Activated naive CD8-positive, alpha-beta T cell treated with anti-CD3 and anti-CD28 coated beads, Interleukin-2, amount 50 U/mL, for 16 hours (primary cell): ENCODE measurements around the gene LYPD4.

ENCODE experiments used
- DNase-seq: peaks from one replicate; pipeline ENCODE4 v3.0.0-alpha.2; 2020; ENCODE audit warnings: low read depth, low spot score

The LYPD4 gene, protein sequence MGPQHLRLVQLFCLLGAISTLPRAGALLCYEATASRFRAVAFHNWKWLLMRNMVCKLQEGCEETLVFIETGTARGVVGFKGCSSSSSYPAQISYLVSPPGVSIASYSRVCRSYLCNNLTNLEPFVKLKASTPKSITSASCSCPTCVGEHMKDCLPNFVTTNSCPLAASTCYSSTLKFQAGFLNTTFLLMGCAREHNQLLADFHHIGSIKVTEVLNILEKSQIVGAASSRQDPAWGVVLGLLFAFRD

GRCh38 chr19:41844601-41845000 lies at the start of gene LYPD4:
Gene LYPD4 (minus strand): TSS chr19:41844683. CDS start chr19:41839285, 5,398 bp downstream.
- no peak for DNase-seq

- no peak for DNase-seq
Measured at GRCh38 chr19:41893899-41894298, 49.4 kb upstream of the LYPD4 start.

DNA sequence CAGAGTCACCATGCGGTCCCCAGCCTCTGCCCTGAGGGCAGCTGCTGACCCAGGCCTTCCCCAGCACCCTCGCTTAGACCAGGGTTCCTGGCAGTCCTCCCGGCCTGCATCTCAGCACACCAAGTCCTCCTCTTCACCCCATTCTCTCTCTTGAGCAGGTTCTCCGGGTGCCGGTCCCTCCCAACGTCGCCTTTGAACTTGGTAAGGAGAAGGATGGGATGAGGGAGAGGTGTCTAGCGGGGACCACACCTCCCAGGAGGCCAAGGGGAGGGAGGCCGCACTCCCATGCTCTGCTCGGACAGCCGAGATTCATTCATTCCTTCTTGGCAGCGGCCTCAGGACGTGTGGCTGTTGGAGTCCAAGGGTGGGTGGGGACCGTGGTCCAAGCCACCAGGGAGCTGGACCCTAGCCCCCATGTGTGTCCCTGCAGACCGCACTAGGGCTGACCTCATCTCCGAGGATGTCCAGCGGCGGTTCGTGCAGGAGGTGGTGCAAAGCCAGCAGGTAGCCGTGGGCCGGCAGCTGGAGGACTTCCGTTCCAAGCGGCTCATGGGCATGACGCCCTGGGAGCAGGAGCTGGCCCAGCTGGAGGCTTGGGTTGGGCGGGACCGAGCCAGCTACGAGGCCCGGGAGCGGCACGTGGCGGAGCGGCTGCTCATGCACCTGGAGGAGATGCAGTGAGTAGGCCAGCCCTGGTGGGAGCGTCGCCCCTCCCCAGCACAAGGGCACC lies 47.9 kb upstream of the LYPD4 start:
- no peak for DNase-seq

GRCh38 chr19:41890936-41891335 lies 46.5 kb upstream of the LYPD4 start:
- no peak for DNase-seq

- DNase-seq = no peak
Measured at GRCh38 chr19:41889896-41890295, 45.4 kb upstream of the LYPD4 start.

DNA sequence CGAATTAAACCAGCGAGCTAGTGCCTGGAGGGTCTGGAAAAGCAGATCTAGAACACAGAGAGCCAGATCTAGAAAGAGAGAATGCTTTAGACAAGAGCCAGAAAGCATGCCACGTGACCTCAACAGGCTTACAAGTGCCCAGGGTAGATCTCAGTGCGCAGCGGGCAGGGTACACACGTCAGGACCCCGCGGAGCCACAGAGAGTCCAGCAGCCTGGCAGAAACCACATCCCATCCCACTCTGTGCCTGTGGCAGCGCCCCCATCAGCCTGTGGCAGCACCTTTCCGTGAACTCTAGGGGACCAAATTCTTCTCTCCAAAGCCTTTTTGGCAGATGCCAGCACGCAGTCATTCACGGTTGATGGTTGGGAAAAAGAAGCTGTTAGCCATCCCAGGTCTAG lies 44.4 kb upstream of the LYPD4 start:
- DNase-seq = no peak

DNA sequence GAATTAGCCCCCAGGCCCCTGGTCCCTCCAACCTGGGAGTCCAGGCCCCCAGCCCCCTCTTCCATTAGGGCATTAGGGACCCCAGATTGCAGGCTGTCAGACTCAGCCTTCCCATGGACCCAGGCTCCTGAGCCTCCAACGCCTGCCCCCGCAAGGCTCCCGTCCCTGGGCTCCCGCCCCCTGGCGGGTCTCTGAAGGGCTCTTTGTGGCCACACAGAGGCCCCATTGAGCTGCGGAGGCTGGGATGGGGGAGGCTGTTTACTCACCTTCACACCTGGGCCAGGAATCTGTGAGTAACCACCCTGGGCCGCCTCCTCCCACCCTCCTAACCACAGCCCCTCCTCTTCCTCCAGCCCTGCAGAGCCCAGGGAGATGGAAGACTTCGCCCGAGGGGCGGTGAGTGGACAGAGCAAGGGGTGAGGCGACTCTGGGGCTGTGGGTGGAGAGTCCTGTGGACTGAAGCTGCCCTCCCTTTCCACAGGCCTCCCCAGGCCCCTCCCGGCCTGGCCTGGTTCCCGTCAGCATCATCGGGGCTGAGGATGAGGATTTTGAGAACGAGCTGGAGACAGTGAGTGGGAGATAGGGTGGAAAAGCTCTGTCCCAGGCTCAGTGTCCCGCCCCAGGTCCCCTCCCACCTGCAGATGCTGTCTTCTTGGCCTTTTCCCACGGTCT lies 43.4 kb upstream of the LYPD4 start:
- DNase-seq = peak; percentile 79

GRCh38 chr19:41886761-41887710 lies 42.6 kb upstream of the LYPD4 start:
- no peak for DNase-seq

GRCh38 chr19:41883821-41884733 lies 39.6 kb upstream of the LYPD4 start:
- DNase-seq = peak; percentile 67

- no peak for DNase-seq
Measured at GRCh38 chr19:41883463-41883820, 39.0 kb upstream of the LYPD4 start.

DNA sequence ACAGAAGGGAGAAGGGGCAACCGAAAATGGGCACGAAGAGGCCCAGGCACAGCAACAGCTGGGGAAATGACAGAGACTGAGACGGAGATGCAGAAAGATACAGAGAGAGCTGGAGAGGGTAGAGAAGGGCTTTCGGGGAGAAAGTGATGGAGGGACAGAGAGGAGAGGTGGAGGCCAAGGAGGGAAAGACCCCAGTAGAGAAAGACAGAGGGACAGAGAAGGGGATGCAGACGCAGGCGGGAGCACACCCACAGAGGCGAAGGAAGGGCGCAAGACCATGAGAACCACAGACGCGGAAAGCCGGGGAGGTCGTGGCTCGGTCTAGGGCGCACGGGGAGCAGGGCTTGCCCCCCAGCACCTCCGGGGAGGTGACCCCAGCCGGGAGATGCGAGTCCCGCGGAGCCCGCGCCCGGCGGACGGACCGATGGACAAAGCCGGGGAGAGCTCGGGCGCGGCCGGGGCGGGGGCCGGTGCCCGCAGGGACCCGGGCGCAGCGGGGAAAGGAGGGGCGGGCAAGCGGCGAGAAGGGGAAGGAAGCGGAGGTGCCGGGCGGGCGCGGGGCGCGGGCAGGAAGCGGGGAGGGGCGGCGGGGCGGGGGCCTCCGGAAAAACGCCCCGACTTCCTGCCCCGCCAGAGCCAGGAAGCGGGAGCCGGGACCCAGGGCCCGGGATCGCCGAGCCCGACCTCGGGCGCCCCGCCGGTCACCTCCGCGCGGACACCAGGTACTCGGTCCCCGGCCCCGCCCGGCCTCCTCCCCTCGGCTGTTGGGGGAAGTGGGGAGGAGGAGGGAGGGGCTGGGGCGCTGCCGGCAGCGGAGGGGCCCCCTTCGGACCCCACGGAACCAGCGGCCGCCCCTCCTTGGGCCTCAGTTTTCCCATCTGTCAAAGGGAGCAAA lies 38.3 kb upstream of the LYPD4 start, which contains the start of gene ARHGEF1:
Gene ARHGEF1 (plus strand): TSS at position 617 of the 895 bp plus-strand sequence. CDS start 4,899 bp downstream, outside the sequence.
- no peak for DNase-seq

DNA sequence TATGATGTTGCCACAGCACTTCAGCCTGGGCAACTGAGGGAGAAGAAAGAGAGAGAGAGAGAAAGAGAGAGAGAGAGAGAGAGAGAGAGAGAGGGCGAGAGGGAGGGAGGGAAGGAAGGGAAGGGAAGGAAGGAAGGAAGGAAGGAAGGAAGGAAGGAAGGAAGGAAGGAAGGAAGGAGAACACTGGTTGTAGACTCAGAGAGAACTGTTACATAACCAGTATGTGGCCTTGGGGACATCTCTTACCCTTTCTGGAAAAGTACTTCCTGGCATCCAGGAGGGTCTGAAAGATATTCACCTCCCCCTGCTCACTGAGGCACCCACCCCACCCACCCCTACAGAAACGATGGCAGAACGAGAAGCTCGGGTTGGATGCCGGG lies 35.8 kb upstream of the LYPD4 start:
- no peak for DNase-seq

GRCh38 chr19:41879670-41880328 lies 35.3 kb upstream of the LYPD4 start:
- DNase-seq = no peak

GRCh38 chr19:41879080-41879479 lies 34.6 kb upstream of the LYPD4 start:
- DNase-seq = no peak

DNA sequence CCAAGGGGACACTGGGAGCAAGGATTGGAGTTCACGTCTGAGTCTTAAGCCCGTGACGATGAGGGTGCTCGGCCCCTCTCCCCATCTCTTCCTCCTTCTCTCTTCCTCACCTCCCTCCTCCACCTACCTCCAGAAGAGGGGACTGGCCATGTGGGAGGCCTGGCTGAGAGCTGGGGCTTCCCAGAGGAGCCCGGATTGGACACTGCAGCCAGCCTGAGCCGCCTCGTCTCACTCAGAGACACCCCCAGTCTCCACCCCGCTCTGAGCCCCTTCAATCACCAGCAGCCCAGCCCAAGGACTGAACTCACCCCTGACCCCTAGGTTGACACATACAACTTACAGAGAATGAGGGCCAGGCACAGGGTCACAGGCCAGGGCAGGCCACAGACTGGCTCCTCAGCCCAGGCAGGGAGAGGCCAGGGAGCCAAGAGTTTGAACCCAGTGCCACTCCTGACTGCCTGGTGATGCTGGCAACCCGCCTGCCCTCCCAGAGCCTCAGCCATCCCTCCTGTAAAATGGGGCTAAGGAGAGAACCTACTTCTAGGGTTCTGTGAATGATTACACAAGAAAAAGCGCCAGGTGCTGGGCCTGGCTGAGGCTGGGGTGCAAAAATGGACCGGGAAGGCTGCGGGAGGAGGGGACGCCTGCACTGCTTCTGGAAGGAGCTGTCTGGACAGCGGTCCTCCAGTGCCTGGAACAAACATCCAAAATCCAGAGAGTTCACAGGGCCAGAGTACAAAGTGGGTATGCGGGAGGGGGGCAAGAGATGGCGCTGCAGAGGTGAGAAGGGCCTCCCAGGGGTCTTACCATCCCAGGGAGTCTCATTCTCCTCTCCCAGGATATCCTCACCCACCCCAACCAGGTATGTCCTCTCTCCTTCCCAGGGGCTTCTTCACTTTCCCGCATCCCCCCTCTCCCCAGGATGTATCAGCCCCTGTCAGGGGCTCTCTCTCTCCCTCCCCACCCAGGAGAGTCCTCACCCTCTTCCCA lies 33.7 kb upstream of the LYPD4 start:
- DNase-seq = no peak

- DNase-seq = no peak
Measured at GRCh38 chr19:41876847-41877832, 32.7 kb upstream of the LYPD4 start, which contains the start of gene CD79A. Gene CD79A (plus strand): TSS chr19:41877279. CDS start chr19:41877305, 26 bp downstream.
